Umbilical cord (tissue), 1 donor: ENCODE data around the gene NOB1. TPM values are rescaled to one million over a fixed set of nuclear protein-coding genes. Genes with fewer than 3 reads are reported as not detected.

ENCODE experiments used
- total RNA-seq: library from RNA; depleted of rRNA; stranded (reverse); fragments of >200 nt; gene quantifications from one replicate; pipeline ENCODE4 v1.2.3, GENCODE V29; 2014; ENCODE audit warnings: low replicate concordance; ENCODE audit not compliant: insufficient read depth

NOB1 gene
- total RNA-seq, 1 donor from 2014 or later: 22.9 TPM

Other genes starting within 250 kb of the NOB1 start
- gene NFAT5, start 189.0 kb downstream of the NOB1 start, total RNA-seq: 22.6 TPM
- 15.2 TPM for gene NQO1, start 28.4 kb downstream of the NOB1 start, total RNA-seq
- 8.4 TPM for gene WWP2, start 7.4 kb upstream of the NOB1 start, total RNA-seq
- gene CLEC18A, start 196.4 kb upstream of the NOB1 start, total RNA-seq: 7.7 TPM